ENCODE measurements around the gene PPP2R2B. TPM values are rescaled to one million over a fixed set of nuclear protein-coding genes. Genes with fewer than 3 reads are reported as not detected.

PPP2R2B gene
- total RNA-seq, 3 donors from 2014 or later, result 0.99 to 5.9 (median 1.2) TPM

- DNase-seq (no peak), ATAC-seq (peak; percentile 63)
- Histone ChIP-seq H3K4me1 (ENCODE audit: low read depth) (no peaks in the 10 kb centered on the region), H3K9me3 (no peaks in the 10 kb centered on the region), H3K36me3 (ENCODE audit: low read depth) (no peaks in the 10 kb centered on the region), H3K4me3 (no peak overlapping the region)
- intact Hi-C loops (cut with DNase I, micrococcal nuclease), result no loop called here
- TF ChIP-seq CTCF (IDR thresholded peaks at IDR 0.05), result no peak
Measured at GRCh38 chr5:146599261-146599660, 279.3 kb downstream of the PPP2R2B start.

GRCh38 chr5:146595088-146595487 is 283.5 kb downstream of the PPP2R2B start:
- Histone ChIP-seq H3K9me3 (no peaks in the 10 kb centered on the region), H3K4me3 (no peak overlapping the region), H3K36me3 (ENCODE audit: low read depth) (no peaks in the 10 kb centered on the region), H3K4me1 (ENCODE audit: low read depth) (no peaks in the 10 kb centered on the region)
- no peak for TF ChIP-seq CTCF (IDR thresholded peaks at IDR 0.05)
- ATAC-seq, result no peak
- intact Hi-C loops (cut with DNase I, micrococcal nuclease), result no loop called here
- no peak for DNase-seq

- intact Hi-C loops (cut with DNase I, micrococcal nuclease), result no loop called here
- no peak for TF ChIP-seq CTCF (IDR thresholded peaks at IDR 0.05)
- H3K4me3 ChIP-seq, result no peak overlapping the region
- no peaks in the 10 kb centered on the region for H3K9me3 ChIP-seq
- no peak for DNase-seq
- H3K36me3 ChIP-seq (ENCODE audit: low read depth), result no peaks in the 10 kb centered on the region
- no peak for ATAC-seq
- H3K4me1 ChIP-seq (ENCODE audit: low read depth), result no peaks in the 10 kb centered on the region
Measured at GRCh38 chr5:146592352-146592751, 286.2 kb downstream of the PPP2R2B start.

GRCh38 chr5:146589028-146589345 is 289.6 kb downstream of the PPP2R2B start:
- Histone ChIP-seq H3K4me1 (ENCODE audit: low read depth) (no peaks in the 10 kb centered on the region), H3K4me3 (no peak overlapping the region), H3K9me3 (no peaks in the 10 kb centered on the region), H3K36me3 (ENCODE audit: low read depth) (no peaks in the 10 kb centered on the region)
- intact Hi-C loops (cut with DNase I, micrococcal nuclease), result no loop called here
- DNase-seq, result no peak
- ATAC-seq, result no peak
- TF ChIP-seq CTCF (IDR thresholded peaks at IDR 0.05), result no peak

- peak; percentile 45 for ATAC-seq
Measured at GRCh38 chr5:146588331-146589027, 290.1 kb downstream of the PPP2R2B start.

More at GRCh38 chr5:146588331-146589027, 290.1 kb downstream of the PPP2R2B start:
- H3K36me3 ChIP-seq (ENCODE audit: low read depth), result no peaks in the 10 kb centered on the region
- intact Hi-C loops (cut with DNase I, micrococcal nuclease), result no loop called here
- H3K9me3 ChIP-seq, result no peaks in the 10 kb centered on the region
- H3K4me1 ChIP-seq (ENCODE audit: low read depth), result no peaks in the 10 kb centered on the region
- no peak overlapping the region for H3K4me3 ChIP-seq
- no peak for TF ChIP-seq CTCF (IDR thresholded peaks at IDR 0.05)
- no peak for DNase-seq
